Stomach smooth muscle (tissue), 2 donors: ENCODE measurements around the gene FBXL20.
"Not testable (repeated sequence)": the region's sequence is repeated elsewhere in the genome, so short reads cannot be mapped to it uniquely, and the experiment has no call there.

ENCODE experiments used
- H3K27ac ChIP-seq: one replicate; pipeline ENCODE4 v1.7.0; 2013; ENCODE audit warnings: mild to moderate bottlenecking, low read length, inconsistent platforms
- H3K27me3 ChIP-seq, 2 donors: one replicate each; pipeline ENCODE4 v1.7.0; 2013; ENCODE audit warnings: low read length in 2 of 2; ENCODE audit not compliant: insufficient read depth in 2 of 2, control insufficient read depth in 1 of 2
- H3K36me3 ChIP-seq, 2 donors: one replicate each; pipeline ENCODE4 v1.7.0; 2013; ENCODE audit warnings: low read length in 2 of 2; ENCODE audit not compliant: control insufficient read depth in 2 of 2, insufficient read depth in 2 of 2
- H3K4me1 ChIP-seq: one replicate; pipeline ENCODE4 v1.7.0; 2013; ENCODE audit warnings: low read length; ENCODE audit not compliant: control insufficient read depth, insufficient read depth
- H3K4me3 ChIP-seq, 2 donors: one replicate each; pipeline ENCODE4 v1.7.0; 2013; ENCODE audit warnings: low read length in 2 of 2
- H3K9ac ChIP-seq, 2 donors: one replicate each; pipeline ENCODE4 v1.7.0; 2013; ENCODE audit warnings: low read length in 2 of 2, mild to moderate bottlenecking in 1 of 2
- H3K9me3 ChIP-seq, 2 donors: one replicate each; pipeline ENCODE4 v1.7.0; 2013; ENCODE audit warnings: low read length in 2 of 2; ENCODE audit not compliant: control insufficient read depth in 2 of 2
- donor health status: healthy.
- donor health status: Pancreatic carcinoma.

Gene FBXL20

DNA sequence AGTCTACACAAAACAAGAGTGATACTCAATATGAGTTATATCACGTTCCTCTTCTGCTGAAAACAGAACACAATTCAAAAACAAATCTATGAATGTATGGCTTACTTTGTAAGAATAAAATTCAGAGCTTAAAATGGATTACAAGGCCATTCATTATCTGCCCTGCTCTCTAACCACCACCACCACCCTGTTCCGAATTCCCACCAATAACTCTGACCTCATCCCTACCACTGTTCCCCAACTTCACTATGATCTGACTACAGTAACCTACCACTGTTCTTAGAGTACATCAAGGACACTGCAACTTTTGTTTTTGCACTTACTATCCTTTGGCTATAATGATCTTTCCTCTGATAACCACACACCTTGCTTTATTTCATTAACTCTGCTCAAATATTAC, 21.3 kb downstream of the FBXL20 start:
- no peaks in the 10 kb centered on the region for H3K4me1 ChIP-seq
- H3K9me3 ChIP-seq: no peaks in the 10 kb centered on the region
- H3K27me3 ChIP-seq: no peaks in the 10 kb centered on the region
- H3K4me3 ChIP-seq: no peak overlapping the region
- H3K27ac ChIP-seq: no peak overlapping the region
- no peaks in the 10 kb centered on the region for H3K36me3 ChIP-seq
- no peak overlapping the region for H3K9ac ChIP-seq

DNA sequence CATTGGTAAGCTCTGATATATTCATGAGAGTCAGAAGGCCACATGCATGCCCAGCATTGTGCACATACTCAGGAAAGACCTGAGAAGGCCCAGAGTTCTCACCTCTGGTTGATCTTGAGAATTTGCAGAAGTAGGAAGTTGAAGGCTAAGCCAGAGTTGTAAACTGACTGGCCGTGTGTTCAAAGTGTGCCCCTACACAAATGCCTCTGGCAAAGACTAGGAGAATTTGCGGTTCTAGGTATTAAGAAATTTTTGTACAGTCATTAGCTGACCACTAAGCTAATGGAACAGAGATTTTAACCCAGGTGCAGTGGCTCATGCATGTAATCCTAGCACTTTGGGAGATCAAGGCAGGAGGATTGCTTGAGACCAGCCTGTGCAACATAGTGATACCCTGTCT, 25.0 kb downstream of the FBXL20 start:
- H3K9me3 ChIP-seq: no peaks in the 10 kb centered on the region
- H3K36me3 ChIP-seq: no peaks in the 10 kb centered on the region
- no peak overlapping the region for H3K9ac ChIP-seq
- no peaks in the 10 kb centered on the region for H3K4me1 ChIP-seq
- no peak overlapping the region for H3K4me3 ChIP-seq
- no peak overlapping the region for H3K27ac ChIP-seq
- H3K27me3 ChIP-seq: no peaks in the 10 kb centered on the region

DNA sequence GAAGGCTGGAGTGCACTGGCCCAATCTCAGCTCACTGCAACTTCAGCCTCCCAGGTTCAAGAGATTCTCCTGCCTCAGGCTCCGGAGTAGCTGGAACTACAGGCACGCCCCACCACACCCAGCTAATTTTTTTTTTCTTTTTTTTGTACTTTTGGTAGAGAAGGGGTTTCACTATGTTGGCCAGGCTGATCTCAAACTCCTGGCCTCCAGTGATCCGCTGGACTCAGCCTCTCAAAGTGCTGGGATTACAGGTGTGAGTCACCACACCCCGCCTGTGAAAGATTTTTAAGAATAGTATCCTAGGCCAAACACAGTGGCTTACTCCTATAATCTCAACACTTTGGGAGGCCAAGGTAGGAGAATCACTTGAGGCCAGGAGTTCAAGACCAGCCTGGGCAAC, 33.6 kb downstream of the FBXL20 start:
- not testable (repeated sequence) for H3K9ac ChIP-seq, H3K27me3 ChIP-seq, H3K27ac ChIP-seq, H3K4me3 ChIP-seq, H3K36me3 ChIP-seq, H3K4me1 ChIP-seq, H3K9me3 ChIP-seq

DNA sequence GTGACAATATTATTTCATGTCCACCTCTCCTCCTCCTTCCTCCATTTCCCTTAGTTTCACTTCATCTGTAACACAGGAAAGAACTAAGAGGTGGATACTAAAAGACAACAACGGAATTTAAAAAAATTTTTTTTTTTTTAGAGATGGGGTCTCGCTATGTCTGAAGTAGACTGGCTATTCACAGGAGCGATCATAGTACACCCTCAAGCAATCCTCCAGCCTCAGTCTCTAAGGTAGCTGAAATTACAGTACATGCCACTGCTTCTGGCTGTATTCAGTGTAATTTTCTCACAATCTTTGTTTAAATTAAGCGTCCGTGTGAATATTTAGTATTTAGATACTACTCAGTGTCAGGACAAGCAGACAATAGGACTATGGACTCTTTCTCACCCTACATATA, 35.6 kb downstream of the FBXL20 start:
- no peaks in the 10 kb centered on the region for H3K4me1 ChIP-seq
- peak overlapping the region in 1 of 2 donors; percentile 35 for H3K9ac ChIP-seq
- H3K36me3 ChIP-seq: no peaks in the 10 kb centered on the region
- peak overlapping the region; percentile 7 for H3K27ac ChIP-seq
- H3K27me3 ChIP-seq: no peaks in the 10 kb centered on the region
- H3K4me3 ChIP-seq: peak overlapping the region; percentile 1 to 32
- no peaks in the 10 kb centered on the region for H3K9me3 ChIP-seq

DNA sequence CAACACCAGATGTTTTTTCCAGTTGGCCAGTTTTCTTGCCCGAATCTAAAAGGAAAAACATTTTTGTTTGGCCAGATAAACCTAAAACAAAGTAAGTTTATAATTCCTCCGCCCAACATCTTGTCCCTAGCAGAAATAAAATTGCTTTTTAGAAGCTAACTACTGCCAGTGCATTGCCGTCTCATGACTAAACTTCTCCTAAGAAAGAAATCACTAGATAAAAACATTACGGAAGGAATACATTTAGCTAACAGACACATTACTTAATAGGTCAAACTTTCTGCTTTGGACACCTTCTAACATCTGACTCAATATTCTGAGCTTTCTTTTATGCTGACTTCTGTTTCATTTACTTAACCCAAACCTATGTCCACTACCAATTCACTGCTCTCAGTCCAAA, 36.2 kb downstream of the FBXL20 start:
- Histone ChIP-seq H3K27ac (peak overlapping the region; percentile 7), H3K9ac (peak overlapping the region in 1 of 2 donors; percentile 35), H3K36me3 (no peaks in the 10 kb centered on the region), H3K27me3 (no peaks in the 10 kb centered on the region), H3K4me1 (no peaks in the 10 kb centered on the region), H3K9me3 (no peaks in the 10 kb centered on the region), H3K4me3 (peak overlapping the region in 1 of 2 donors; percentile 1)

DNA sequence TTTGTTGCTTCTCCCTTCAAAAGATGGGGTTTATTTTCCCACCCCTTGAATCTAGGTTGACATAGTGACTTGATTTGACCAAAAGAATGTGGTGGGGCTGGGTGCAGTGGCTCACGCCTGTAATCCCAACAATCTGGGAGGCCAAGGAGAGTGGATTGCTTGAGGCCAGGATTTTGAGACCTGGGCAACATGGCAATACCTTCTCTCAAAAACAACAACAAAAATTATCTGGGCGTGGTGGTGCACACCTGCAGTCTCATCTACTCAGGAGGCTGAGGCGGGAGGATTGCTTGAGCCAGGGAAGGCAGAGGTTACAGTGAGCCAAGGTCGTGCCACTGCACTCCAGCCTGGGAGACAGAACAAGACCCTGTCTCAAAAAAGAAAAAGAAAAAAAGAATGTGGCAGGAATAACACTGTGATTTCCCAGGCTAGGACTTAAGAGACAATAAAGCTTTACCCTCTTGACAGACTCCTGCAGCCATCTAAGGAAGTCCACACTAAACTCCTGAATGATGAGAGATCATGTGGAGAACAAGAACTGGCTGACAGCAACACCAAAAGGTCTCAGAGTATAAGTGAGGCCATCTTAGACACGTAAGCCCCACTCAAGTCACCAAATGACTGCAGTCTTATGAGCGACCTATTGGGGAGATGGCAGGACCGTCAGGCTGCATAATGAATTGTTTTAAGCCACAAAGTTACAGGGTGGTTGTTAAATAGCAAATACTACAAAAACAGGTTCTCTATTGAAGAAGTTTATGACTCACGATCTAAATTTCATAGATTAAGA, 37.0 kb downstream of the FBXL20 start:
- Histone ChIP-seq H3K4me1 (no peaks in the 10 kb centered on the region), H3K9me3 (no peaks in the 10 kb centered on the region), H3K27ac (no peak overlapping the region), H3K9ac (no peak overlapping the region), H3K36me3 (no peaks in the 10 kb centered on the region), H3K4me3 (no peak overlapping the region), H3K27me3 (no peaks in the 10 kb centered on the region)

DNA sequence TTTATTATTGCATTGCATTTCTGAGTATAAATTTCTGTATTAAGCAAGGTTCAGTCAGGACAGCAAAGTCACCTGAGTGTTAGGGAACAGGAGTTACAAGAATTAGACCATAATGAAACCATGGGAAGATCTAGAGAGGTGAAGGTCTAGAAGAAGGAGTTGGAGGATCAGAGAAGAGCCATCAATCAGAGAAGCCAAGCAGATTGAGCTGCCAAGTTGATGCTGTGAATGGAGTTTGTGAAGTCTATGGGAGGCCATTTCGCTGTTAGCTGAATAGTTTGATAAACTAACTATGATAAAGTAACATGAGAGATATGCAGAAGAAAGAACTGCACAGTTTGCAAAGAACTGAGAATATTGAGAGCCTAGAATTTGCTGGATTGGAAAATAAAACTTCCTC, 40.4 kb downstream of the FBXL20 start:
- Histone ChIP-seq H3K9ac (no peak overlapping the region), H3K27me3 (no peaks in the 10 kb centered on the region), H3K4me1 (no peaks in the 10 kb centered on the region), H3K4me3 (no peak overlapping the region), H3K9me3 (no peaks in the 10 kb centered on the region), H3K27ac (no peak overlapping the region), H3K36me3 (no peaks in the 10 kb centered on the region)

DNA sequence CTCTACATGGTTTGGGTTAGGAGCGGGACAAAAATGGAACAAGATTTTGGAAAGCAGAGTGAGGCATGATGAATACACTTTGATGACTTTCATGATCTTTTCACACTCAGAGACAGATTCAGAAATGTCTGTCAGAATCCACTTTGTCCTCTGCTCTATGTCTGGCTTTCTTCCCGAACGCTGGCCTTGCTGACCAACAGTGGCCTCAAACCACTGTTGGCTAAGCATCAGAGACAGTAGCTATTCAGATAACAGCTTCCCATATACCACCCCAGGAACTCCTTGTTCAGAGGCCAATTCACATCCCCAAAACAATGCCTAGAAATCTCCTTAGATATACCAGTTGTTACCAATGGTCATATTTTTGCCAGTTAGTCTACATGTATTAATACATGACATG, 40.9 kb downstream of the FBXL20 start:
- no peak overlapping the region for H3K4me3 ChIP-seq
- no peaks in the 10 kb centered on the region for H3K36me3 ChIP-seq
- no peaks in the 10 kb centered on the region for H3K27me3 ChIP-seq
- no peaks in the 10 kb centered on the region for H3K4me1 ChIP-seq
- H3K27ac ChIP-seq: no peak overlapping the region
- H3K9me3 ChIP-seq: no peaks in the 10 kb centered on the region
- no peak overlapping the region for H3K9ac ChIP-seq

DNA sequence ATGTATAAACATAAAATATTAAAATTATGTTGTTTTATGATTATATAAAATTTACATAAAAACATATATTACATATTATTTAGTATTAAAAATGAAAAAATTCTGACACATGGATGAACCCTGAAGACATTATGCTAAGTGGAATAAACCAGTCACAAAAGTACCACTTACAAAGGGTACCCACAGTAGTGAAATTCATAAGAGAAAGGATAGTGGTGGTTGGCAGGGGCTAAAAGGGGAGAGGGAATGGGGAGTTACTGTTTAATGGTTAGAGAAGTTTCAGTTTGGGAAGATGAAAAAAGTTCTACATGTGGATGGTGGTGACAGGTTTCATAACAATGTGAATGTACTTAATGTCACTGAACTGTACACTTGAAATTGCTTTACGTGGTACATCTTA, 41.4 kb downstream of the FBXL20 start:
- Histone ChIP-seq H3K9me3 (no peaks in the 10 kb centered on the region), H3K4me3 (no peak overlapping the region), H3K36me3 (no peaks in the 10 kb centered on the region), H3K4me1 (no peaks in the 10 kb centered on the region), H3K9ac (no peak overlapping the region), H3K27me3 (no peaks in the 10 kb centered on the region), H3K27ac (no peak overlapping the region)

DNA sequence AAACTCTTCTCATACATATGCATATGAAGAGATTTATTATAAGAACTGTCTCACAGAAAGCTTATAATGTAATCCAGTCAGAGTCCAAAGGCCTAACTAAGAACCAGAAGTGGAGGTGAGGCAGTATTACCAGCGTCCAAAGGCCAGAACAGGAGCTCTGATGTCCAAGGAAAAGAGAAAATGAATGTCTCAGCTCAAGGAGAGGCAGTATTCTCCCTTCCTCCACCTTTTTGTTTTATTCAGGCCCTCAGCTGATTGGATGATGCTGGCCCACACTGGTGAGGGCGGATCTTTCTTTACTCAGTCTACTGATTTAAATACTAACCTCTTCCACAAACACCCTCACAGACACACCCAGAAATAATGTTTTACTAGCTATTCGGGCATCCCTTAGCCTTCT, 43.4 kb downstream of the FBXL20 start:
- Histone ChIP-seq H3K27me3 (no peaks in the 10 kb centered on the region), H3K9me3 (no peaks in the 10 kb centered on the region), H3K27ac (no peak overlapping the region), H3K4me3 (no peak overlapping the region), H3K36me3 (no peaks in the 10 kb centered on the region), H3K4me1 (no peaks in the 10 kb centered on the region), H3K9ac (no peak overlapping the region)

DNA sequence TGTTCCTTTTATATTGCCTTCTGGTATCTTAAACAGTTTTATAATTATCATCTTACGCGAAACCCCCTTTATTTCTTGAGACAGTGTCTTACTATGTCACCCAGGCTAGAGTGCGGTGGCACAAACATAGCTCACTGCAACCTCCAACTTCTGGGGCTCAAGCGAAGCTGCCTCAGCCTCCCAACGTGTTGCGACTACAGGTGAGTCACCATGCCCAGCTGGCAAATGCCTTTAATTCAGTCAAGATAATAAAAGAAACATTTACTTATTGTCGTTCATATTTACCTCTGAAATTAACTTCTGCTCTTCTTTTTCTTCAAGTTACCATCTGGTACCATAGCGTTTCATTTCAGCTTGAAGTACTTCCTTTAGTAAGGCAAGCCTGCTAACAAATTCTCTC, 43.9 kb downstream of the FBXL20 start:
- Histone ChIP-seq H3K27me3 (no peaks in the 10 kb centered on the region), H3K4me1 (no peaks in the 10 kb centered on the region), H3K36me3 (no peaks in the 10 kb centered on the region), H3K27ac (no peak overlapping the region), H3K9ac (no peak overlapping the region), H3K4me3 (no peak overlapping the region), H3K9me3 (no peaks in the 10 kb centered on the region)
